SU-DHL-6 (cell line): ENCODE results near the gene NOP14.

ENCODE experiments used
- H2AFZ ChIP-seq: fragments of 200-600 bp; sonication (generic); 2 replicates; pipeline ENCODE4 v1.6.1; 2014; ENCODE audit warnings: low read depth, mild to moderate bottlenecking, moderate library complexity, mixed read lengths, antibody characterized with exemption, low read length; ENCODE audit not compliant: severe bottlenecking
- H3F3A ChIP-seq: fragments of 200-600 bp; shearing (Covaris generic); 2 replicates; pipeline ENCODE4 v1.6.0; 2016; ENCODE audit warnings: antibody characterized with exemption, mild to moderate bottlenecking; ENCODE audit not compliant: insufficient read depth
- H3K27ac ChIP-seq: fragments of 200-600 bp; sonication (generic); 2 replicates; pipeline ENCODE4 v1.5.1; 2016; ENCODE audit warnings: low read depth, mild to moderate bottlenecking, low read length, moderate library complexity, mixed read lengths
- H3K27me3 ChIP-seq: fragments of 200-600 bp; sonication (generic), shearing (Covaris generic); 2 replicates; pipeline ENCODE4 v1.6.0; 2014; ENCODE audit warnings: mild to moderate bottlenecking, low read length
- H3K36me3 ChIP-seq: fragments of 200-600 bp; sonication (generic); 2 replicates; pipeline ENCODE4 v1.6.1; 2014; ENCODE audit warnings: mild to moderate bottlenecking, low read length, mixed read lengths
- H3K4me2 ChIP-seq: fragments of 300-600, 200-600 bp; shearing (Covaris generic), sonication (generic); 2 replicates; pipeline ENCODE4 v1.6.0; 2014; ENCODE audit warnings: low read length, low read depth, mild to moderate bottlenecking; ENCODE audit not compliant: poor library complexity, severe bottlenecking
- H3K4me3 ChIP-seq: fragments of 200-600 bp; sonication (generic); 2 replicates; pipeline ENCODE4 v1.5.1; 2014; ENCODE audit warnings: antibody characterized with exemption, low read length, mild to moderate bottlenecking, mixed read lengths; ENCODE audit not compliant: insufficient read depth, poor library complexity, severe bottlenecking
- H3K79me2 ChIP-seq: fragments of 200-600 bp; sonication (generic); 2 replicates; pipeline ENCODE4 v1.6.1; 2014; ENCODE audit warnings: mild to moderate bottlenecking, low read length, moderate library complexity; ENCODE audit not compliant: insufficient read depth
- H3K9ac ChIP-seq: fragments of 200-600 bp; sonication (generic); 2 replicates; pipeline ENCODE4 v1.7.0; 2014; ENCODE audit warnings: mild to moderate bottlenecking, low read length
- H3K9me2 ChIP-seq: fragments of 200-600 bp; sonication (generic); replicated peaks from 2 replicates; pipeline ENCODE4 v1.6.1; 2014; ENCODE audit warnings: low read length; ENCODE audit not compliant: insufficient read depth
- H3K9me3 ChIP-seq: fragments of 200-600 bp; sonication (generic); 2 replicates; pipeline ENCODE4 v1.6.1; 2014; ENCODE audit warnings: low read length, mixed read lengths; ENCODE audit not compliant: insufficient read depth
- H4K20me1 ChIP-seq: fragments of 200-600 bp; sonication (generic); 2 replicates; pipeline ENCODE4 v1.6.1; 2014; ENCODE audit warnings: low read depth, mild to moderate bottlenecking, antibody characterized with exemption, low read length, moderate library complexity, mixed read lengths
- CTCF ChIP-seq: fragments of 200-600 bp; sonication (generic); IDR thresholded peaks from one replicate; pipeline ENCODE4 v1.5.1; 2017; ENCODE audit warnings: antibody characterized with exemption, mild to moderate bottlenecking, low read length, moderate library complexity; ENCODE audit not compliant: insufficient read depth, poor library complexity, severe bottlenecking
- EZH2phosphoT487 ChIP-seq: fragments of 200-600 bp; sonication (generic), shearing (Covaris generic); conservative IDR thresholded peaks from 2 replicates; pipeline ENCODE4 v1.6.1; 2018; ENCODE audit warnings: mild to moderate bottlenecking, antibody characterized with exemption, low read length, moderate library complexity, mixed read lengths

The NOP14 gene

GRCh38 chr4:2911868-2912267 lies 51.3 kb downstream of the NOP14 start:
- no peaks in the 10 kb centered on the region for H3K79me2 ChIP-seq
- no peaks in the 10 kb centered on the region for H3K36me3 ChIP-seq
- TF ChIP-seq CTCF: no peak
- TF ChIP-seq EZH2phosphoT487: no peak
- H3K27ac ChIP-seq: no peak overlapping the region
- H2AFZ ChIP-seq: no peak overlapping the region
- no peaks in the 10 kb centered on the region for H4K20me1 ChIP-seq
- H3K27me3 ChIP-seq: no peaks in the 10 kb centered on the region
- H3K4me3 ChIP-seq: no peak overlapping the region
- no peaks in the 10 kb centered on the region for H3K9me2 ChIP-seq
- no peak overlapping the region for H3K9ac ChIP-seq
- no peaks in the 10 kb centered on the region for H3F3A ChIP-seq
- H3K4me2 ChIP-seq: no peak overlapping the region
- H3K9me3 ChIP-seq: no peaks in the 10 kb centered on the region

- Histone ChIP-seq H2AFZ (no peak overlapping the region), H3K4me2 (no peak overlapping the region), H3K9ac (no peak overlapping the region), H3K9me3 (no peaks in the 10 kb centered on the region), H3K36me3 (no peaks in the 10 kb centered on the region), H3K9me2 (no peaks in the 10 kb centered on the region), H3K27ac (no peak overlapping the region), H4K20me1 (no peaks in the 10 kb centered on the region), H3K27me3 (no peaks in the 10 kb centered on the region), H3K79me2 (no peaks in the 10 kb centered on the region), H3F3A (no peaks in the 10 kb centered on the region), H3K4me3 (no peak overlapping the region)
- TF ChIP-seq EZH2phosphoT487 (no peak), CTCF (no peak)
Observed at GRCh38 chr4:2910409-2910808, 52.8 kb downstream of the NOP14 start.

- Histone ChIP-seq H4K20me1 (no peaks in the 10 kb centered on the region), H2AFZ (no peak overlapping the region), H3K79me2 (no peaks in the 10 kb centered on the region), H3K9ac (no peak overlapping the region), H3K4me2 (no peak overlapping the region), H3K9me3 (no peaks in the 10 kb centered on the region), H3K27me3 (no peaks in the 10 kb centered on the region), H3K9me2 (no peaks in the 10 kb centered on the region), H3K27ac (no peak overlapping the region), H3K36me3 (no peaks in the 10 kb centered on the region), H3F3A (no peaks in the 10 kb centered on the region), H3K4me3 (no peak overlapping the region)
- no peak for TF ChIP-seq EZH2phosphoT487
- TF ChIP-seq CTCF: no peak
Observed at GRCh38 chr4:2909583-2909982, 53.6 kb downstream of the NOP14 start.
